Fibroblast of the conjunctiva (primary cell): ENCODE measurements around the gene ZER1.
"Not testable (repeated sequence)": the region's sequence is repeated elsewhere in the genome, so short reads cannot be mapped to it uniquely, and the experiment has no call there.

ENCODE experiments used
- DNase-seq: peaks from one replicate; pipeline ENCODE4 v3.0.0-alpha.2; 2010; ENCODE audit warnings: low read depth

ZER1 gene

GRCh38 chr9:128787659-128788058 lies 15.9 kb upstream of the ZER1 start:
- no peak for DNase-seq

- peak; percentile 53 for DNase-seq
These were observed 15.2 kb upstream of the ZER1 start, which contains the start of gene TBC1D13 for GRCh38 chr9:128786681-128787601. TBC1D13 (plus strand) TSS chr9:128787253; CDS start chr9:128787354, 101 bp downstream.

GRCh38 chr9:128785427-128785826 lies 13.7 kb upstream of the ZER1 start:
- no peak for DNase-seq

- DNase-seq = no peak
These were observed 10.9 kb upstream of the ZER1 start for GRCh38 chr9:128782669-128783068.

- no peak for DNase-seq
These were observed 9.7 kb upstream of the ZER1 start for GRCh38 chr9:128781187-128782070.

DNA sequence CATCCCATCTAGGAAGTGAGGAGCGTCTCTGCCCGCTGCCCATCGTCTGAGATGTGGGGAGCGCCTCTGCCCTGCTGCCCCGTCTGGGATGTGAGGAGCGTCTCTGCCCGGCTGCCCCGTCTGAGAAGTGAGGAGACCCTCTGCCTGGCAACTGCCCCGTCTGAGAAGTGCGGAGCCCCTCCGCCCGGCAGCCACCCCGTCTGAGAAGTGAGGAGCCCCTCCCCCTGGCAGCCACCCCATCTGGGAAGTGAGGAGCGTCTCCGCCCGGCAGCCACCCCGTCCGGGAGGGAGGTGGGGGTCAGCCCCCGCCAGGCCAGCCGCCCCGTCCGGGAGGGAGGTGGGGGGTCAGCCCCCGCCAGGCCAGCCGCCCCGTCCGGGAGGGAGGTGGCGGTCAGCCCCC lies 8.4 kb upstream of the ZER1 start:
- not testable (repeated sequence) for DNase-seq

GRCh38 chr9:128774804-128775203 lies 3.1 kb upstream of the ZER1 start:
- no peak for DNase-seq

DNA sequence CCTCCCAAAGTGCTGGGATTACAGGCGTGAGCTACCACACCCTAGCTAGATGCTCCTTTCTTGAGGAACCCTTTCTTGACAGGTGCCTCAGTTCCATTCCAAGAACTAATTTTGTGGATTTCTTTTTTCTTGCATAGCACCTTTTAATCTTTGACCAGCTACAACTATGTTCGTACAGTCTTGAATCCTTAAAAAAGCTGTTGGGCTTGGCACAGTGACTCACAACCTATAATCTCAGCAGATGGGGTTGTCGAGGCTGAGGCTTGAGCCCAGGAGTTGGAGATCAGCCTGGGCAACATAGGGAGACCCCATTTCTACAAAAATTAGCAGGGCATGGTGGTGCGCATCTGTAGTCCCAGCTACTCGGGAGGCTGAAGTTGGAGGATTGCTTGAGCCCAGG lies 1.3 kb upstream of the ZER1 start:
- DNase-seq = no peak

DNA sequence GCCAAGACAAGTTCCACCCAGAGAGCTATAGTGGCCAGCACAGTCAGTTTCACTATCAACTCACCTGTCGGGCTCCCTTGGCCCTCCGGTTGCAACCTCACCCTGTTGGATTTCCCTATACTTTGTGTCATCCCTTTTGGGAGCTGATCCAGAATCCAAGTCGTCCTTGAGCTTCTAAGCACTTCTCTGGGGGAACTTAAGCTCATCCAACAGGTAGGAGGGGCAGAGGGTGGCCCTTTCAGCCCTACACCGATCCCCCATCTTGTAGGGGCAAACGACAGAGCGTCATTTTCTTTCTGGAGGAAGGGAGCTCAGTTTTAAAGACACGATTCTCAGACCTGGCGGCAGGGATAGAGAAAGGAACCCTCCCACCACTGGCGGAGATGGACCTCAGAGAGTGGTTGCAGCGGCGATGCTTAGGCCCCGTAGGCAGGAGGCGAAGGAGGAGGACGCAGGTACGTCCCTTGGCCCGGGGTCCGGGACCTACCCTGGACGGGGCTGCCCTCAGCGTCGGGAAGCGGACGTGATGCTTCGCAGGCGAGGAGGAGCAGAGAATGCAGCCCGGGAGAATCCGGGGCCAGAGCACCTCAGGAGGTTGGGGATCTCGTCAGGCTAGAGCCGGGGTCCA lies 519 bp downstream of the ZER1 start:
- DNase-seq = no peak

GRCh38 chr9:128770286-128771030 lies 1.3 kb downstream of the ZER1 start:
- no peak for DNase-seq

- DNase-seq = no peak
These were observed 3.1 kb downstream of the ZER1 start for GRCh38 chr9:128768606-128769005.

DNA sequence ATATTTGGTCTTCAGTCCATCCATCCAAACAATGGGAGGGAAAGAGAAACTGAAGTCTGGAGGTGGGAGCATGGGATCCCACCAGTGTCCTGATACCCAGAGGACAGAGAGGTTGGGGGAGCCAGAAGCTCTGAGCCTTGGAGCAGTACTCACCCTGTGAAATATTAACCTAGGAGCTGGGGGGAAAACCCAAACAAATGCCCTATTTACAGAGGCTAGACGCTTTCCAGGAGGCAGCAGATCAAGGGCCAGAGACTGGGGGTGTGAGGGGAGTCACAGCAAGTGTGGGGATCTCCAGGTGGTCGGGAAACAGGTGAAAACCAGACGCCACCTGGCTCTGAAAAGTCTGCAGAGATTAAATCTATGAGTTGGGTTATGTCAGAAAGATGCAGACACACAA lies 6.2 kb downstream of the ZER1 start:
- no peak for DNase-seq

GRCh38 chr9:128764361-128764760 lies 7.4 kb downstream of the ZER1 start:
- no peak for DNase-seq

DNA sequence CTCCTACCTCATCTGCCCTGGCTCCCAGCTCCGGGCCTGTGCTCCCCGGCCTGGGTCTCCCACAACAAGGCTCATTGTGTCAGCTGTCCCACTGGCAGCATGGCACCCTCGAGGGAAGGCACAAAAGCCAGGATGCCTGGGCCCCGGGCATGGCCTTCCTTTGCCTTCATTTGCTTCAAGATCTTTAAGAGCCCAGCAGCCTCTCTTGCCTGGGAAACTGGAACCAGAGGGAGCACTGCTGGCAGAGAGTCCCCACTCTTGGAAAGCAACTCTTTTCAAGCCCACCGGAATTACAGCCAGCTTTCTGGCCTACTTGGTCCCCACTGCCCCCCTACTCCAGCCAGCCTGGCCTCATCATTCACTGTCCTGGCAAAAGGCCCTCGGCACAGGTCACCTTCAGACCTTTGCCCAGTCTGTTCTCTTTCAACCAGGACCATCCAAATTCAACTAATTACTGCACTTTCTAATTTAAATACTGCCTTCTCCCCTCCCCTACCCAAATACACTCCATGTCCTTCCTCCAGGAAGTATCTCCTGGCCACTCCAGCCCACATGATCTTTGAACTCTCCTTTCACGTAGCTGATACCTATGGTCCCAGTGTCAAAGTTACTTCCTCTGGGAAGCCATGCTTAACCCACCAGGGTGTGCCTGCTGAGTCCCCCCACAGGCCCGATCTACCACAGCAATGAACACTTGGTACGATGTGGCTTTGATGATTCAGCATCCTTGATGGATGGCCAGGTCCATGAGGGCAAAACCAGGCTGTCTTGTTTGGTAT lies 8.9 kb downstream of the ZER1 start:
- no peak for DNase-seq

DNA sequence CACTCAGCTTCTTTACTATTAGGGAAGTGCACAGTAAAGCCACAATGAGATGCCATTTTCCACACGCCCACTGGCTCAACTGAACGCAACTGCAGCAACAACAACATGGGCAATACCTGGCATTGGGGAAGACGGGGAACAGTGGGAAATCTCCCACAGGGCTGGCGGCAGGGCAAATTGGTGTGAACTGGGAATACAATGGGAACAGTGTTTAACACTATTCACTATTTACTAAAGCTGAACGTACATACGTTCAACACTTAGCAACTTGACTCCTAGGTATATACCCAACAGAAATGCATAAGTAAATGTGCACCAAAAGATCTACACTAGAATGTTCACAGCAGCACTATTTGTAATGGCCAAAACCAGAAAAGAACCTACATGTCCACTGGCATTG lies 14.1 kb downstream of the ZER1 start:
- no peak for DNase-seq

DNA sequence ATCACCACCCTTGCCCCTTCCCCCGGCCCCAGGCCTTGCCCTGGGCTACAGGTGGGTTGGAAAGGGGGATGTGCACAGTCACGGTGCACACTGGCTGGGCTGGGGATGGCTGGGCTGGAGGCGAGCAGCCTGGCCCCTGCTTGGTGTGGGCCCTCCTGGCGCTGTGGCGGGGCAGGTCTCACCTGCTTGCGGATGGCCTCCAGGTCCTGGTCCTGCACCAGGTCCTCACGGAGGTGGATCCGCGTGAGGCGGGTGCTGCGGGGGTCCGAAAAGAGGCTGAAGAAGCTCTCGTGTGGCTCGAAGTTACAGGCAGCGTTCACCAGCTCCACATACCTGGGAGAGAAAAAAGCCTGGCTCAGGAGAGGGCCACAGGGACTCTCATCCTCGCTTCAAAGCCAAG lies 18.1 kb downstream of the ZER1 start:
- no peak for DNase-seq

GRCh38 chr9:128750926-128751595 lies 20.7 kb downstream of the ZER1 start:
- DNase-seq = no peak

- DNase-seq = no peak
These were observed 24.5 kb downstream of the ZER1 start for GRCh38 chr9:128747241-128747640.

- no peak for DNase-seq
These were observed 28.3 kb downstream of the ZER1 start for GRCh38 chr9:128743421-128743820.

GRCh38 chr9:128742401-128742800 lies 29.3 kb downstream of the ZER1 start:
- DNase-seq = no peak
